Panc1 (cell line): ENCODE results near the gene RNF225. TPM values are rescaled to one million over a fixed set of nuclear protein-coding genes. Genes with fewer than 3 reads are reported as not detected.

ENCODE experiments used
- ATAC-seq: fragments of 200-7000 bp; cut with Tn5 transposase; 2 replicates; pipeline ENCODE4 v1.9.1; 2020; ENCODE audit warnings: mild to moderate bottlenecking, moderate library complexity
- BruUV-seq: library from RNA; stranded (reverse); fragments of 400-500 nt; replicated peaks from 2 replicates; lab custom pipeline; 2021; lab: Mats Ljungman, UMichigan
- CTCF ChIA-PET: fragments of 300-600 bp; sonication (Branson Sonifier 250); formaldehyde crosslinking; loops from one replicate; lab custom pipeline; 2022; ENCODE audit warnings: antibody characterized with exemption; lab: Charles Lee
- POLR2A ChIA-PET: fragments of 300-600 bp; sonication (Branson Sonifier 250); formaldehyde crosslinking; loops from one replicate; lab custom pipeline; 2022; ENCODE audit warnings: antibody characterized with exemption; lab: Charles Lee
- DNase-seq: peaks from one replicate; pipeline ENCODE4 v3.0.0-alpha.2; 2010; ENCODE audit warnings: low read depth, low spot score
- H3K27ac ChIP-seq: 2 replicates; pipeline ENCODE4 v1.5.1; 2011; ENCODE audit warnings: mild to moderate bottlenecking, low read length, inconsistent platforms
- H3K27me3 ChIP-seq: fragments of 200-500 bp; sonication (Bioruptor generic); 2 replicates; pipeline ENCODE4 v1.6.0; 2014; ENCODE audit warnings: low read length, inconsistent platforms; ENCODE audit not compliant: control insufficient read depth, insufficient read depth
- H3K36me3 ChIP-seq: fragments of 200-500 bp; sonication (Bioruptor generic); 2 replicates; pipeline ENCODE4 v1.5.1; 2014; ENCODE audit warnings: inconsistent platforms, mild to moderate bottlenecking, low read length, moderate library complexity; ENCODE audit not compliant: control insufficient read depth, insufficient read depth
- H3K4me1 ChIP-seq: 2 replicates; pipeline ENCODE4 v1.5.1; 2011; ENCODE audit warnings: inconsistent platforms, mild to moderate bottlenecking, low read length, moderate library complexity; ENCODE audit not compliant: control insufficient read depth, insufficient read depth
- H3K4me3 ChIP-seq, 2 experiments: 2 replicates each; pipeline ENCODE4 v1.5.1; 2011 to 2012; ENCODE audit warnings: low read depth in 2 of 2, low read length in 2 of 2, mild to moderate bottlenecking in 2 of 2, inconsistent platforms in 1 of 2, moderate library complexity in 1 of 2
- H3K9me3 ChIP-seq: fragments of 200-500 bp; sonication (Bioruptor generic); 2 replicates; pipeline ENCODE4 v1.5.1; 2014; ENCODE audit warnings: low read depth, mild to moderate bottlenecking, inconsistent platforms, low read length, moderate library complexity; ENCODE audit not compliant: control insufficient read depth, insufficient read depth
- POLR2AphosphoS5 ChIP-seq: IDR thresholded peaks from 2 replicates; pipeline ENCODE4 v1.6.1; 2012; ENCODE audit warnings: mild to moderate bottlenecking, low read depth, low read length, moderate library complexity
- REST ChIP-seq, 2 experiments: IDR thresholded peaks; 2 replicates each; pipeline ENCODE4 v1.6.1; 2011 to 2012; ENCODE audit warnings: low read depth in 2 of 2, control low read depth in 1 of 2, low read length in 1 of 2, mild to moderate bottlenecking in 1 of 2, moderate library complexity in 1 of 2; ENCODE audit not compliant: insufficient read depth in 1 of 2
- SIN3A ChIP-seq: IDR thresholded peaks from 2 replicates; pipeline ENCODE4 v1.6.1; 2012; ENCODE audit warnings: low read depth, mild to moderate bottlenecking, low read length, moderate library complexity, borderline replicate concordance; ENCODE audit not compliant: insufficient read depth
- TCF7L2 ChIP-seq: IDR thresholded peaks from 2 replicates; pipeline ENCODE4 v1.6.1; 2011; ENCODE audit warnings: mild to moderate bottlenecking, low read depth, low read length, inconsistent platforms
- in situ Hi-C: cut with HindIII; loops from 2 replicates; pipeline ENCODE4 v1.10.0; 2016; ENCODE audit warnings: low sequenced_read_pairs, low pct_unique_long_range_greater_than_20kb
- intact Hi-C: fragments of 100-400 bp; cut with micrococcal nuclease; formaldehyde crosslinking; loops from one replicate; pipeline ENCODE4 v1.10.0; 2022; ENCODE audit not compliant: unreplicated experiment
- total RNA-seq: library from RNA; stranded (reverse); gene quantifications from one replicate; pipeline ENCODE4 v1.2.1, GENCODE V29; 2021; ENCODE audit not compliant: unreplicated experiment
- TF ChIP-seq, protein P1 (sequence below): fragments of 450-650 bp; IDR thresholded peaks from 2 replicates; pipeline ENCODE4 v1.5.1; 2017; ENCODE audit warnings: mild to moderate bottlenecking

Gene RNF225
- total RNA-seq, 1 experiment from 2014 or later = 1.6 TPM

- ATAC-seq (peak; percentile 95), DNase-seq (peak; percentile 56)
- POLR2A ChIA-PET = interaction anchor here (1.2 kb wide), 1 partner anchor 67 kb away, joined by 4 read pairs; the partner anchor contains the start of gene ZNF446
- Histone ChIP-seq H3K4me3 (peak within 1 kb of the TSS; percentile 86 to 97), H3K27me3 (no peaks in the 10 kb centered on the region), H3K4me1 (peaks cover 23% of the 10 kb centered on the region), H3K9me3 (no peaks in the 10 kb centered on the region), H3K36me3 (no peaks in the 10 kb centered on the region; the same call in 1 of the 2 replicates), H3K27ac (peak within 1 kb of the TSS; percentile 96)
- TF ChIP-seq POLR2AphosphoS5 = peak; percentile 86
- 0 out of 4 replicates have a peak, but pooled peaks of 1 of the 2 experiments have one; percentile 34 for TF ChIP-seq REST (IDR thresholded peaks at IDR 0.05; ENCODE audit: insufficient read depth in 1 of 2, low read depth in 2 of 2, low read length in 1 of 2)
- TF ChIP-seq SIN3A = peak; percentile 92; the same call in 1 of the 2 replicates
- TF ChIP-seq TCF7L2 = 0 out of 2 replicates have a peak, but pooled peaks have one; percentile 5
- TF ChIP-seq, protein P1, sequence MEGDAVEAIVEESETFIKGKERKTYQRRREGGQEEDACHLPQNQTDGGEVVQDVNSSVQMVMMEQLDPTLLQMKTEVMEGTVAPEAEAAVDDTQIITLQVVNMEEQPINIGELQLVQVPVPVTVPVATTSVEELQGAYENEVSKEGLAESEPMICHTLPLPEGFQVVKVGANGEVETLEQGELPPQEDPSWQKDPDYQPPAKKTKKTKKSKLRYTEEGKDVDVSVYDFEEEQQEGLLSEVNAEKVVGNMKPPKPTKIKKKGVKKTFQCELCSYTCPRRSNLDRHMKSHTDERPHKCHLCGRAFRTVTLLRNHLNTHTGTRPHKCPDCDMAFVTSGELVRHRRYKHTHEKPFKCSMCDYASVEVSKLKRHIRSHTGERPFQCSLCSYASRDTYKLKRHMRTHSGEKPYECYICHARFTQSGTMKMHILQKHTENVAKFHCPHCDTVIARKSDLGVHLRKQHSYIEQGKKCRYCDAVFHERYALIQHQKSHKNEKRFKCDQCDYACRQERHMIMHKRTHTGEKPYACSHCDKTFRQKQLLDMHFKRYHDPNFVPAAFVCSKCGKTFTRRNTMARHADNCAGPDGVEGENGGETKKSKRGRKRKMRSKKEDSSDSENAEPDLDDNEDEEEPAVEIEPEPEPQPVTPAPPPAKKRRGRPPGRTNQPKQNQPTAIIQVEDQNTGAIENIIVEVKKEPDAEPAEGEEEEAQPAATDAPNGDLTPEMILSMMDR = no peak
- in situ Hi-C loops (no loop called here), intact Hi-C loops (no loop called here)
- CTCF ChIA-PET = no interaction called here
- no TSS peak for BruUV-seq
These were observed 12.9 kb downstream of the RNF225 start, which contains the start of gene ZNF584 for GRCh38 chr19:58408152-58409009. Gene ZNF584 (plus strand): TSS chr19:58408649. CDS start chr19:58409148, 499 bp downstream.

GRCh38 chr19:58409010-58409790 is 13.7 kb downstream of the RNF225 start:
- Histone ChIP-seq H3K4me3 (peak overlapping the region; percentile 86 to 97), H3K36me3 (no peaks in the 10 kb centered on the region; the same call in 1 of the 2 replicates), H3K4me1 (peaks cover 15% of the 10 kb centered on the region), H3K27me3 (no peaks in the 10 kb centered on the region), H3K27ac (peak overlapping the region; percentile 91), H3K9me3 (no peaks in the 10 kb centered on the region)
- TF ChIP-seq, protein P1 = no peak
- TF ChIP-seq TCF7L2 = no peak
- no peak for TF ChIP-seq SIN3A
- no peak for TF ChIP-seq REST (IDR thresholded peaks at IDR 0.05; ENCODE audit: insufficient read depth in 1 of 2, low read depth in 2 of 2, low read length in 1 of 2)
- TF ChIP-seq POLR2AphosphoS5 = no peak
- DNase-seq (no peak), ATAC-seq (peak; percentile 67)
- intact Hi-C loops = no loop called here
- POLR2A ChIA-PET = interaction anchor here (0.5 to 1.2 kb wide), 2 partner anchors 66 to 135 kb away, joined by 4 read pairs; partner anchors contain the start of gene ZNF446
- in situ Hi-C loops = no loop called here
- BruUV-seq = TSS peak; percentile 41
- CTCF ChIA-PET = no interaction called here
